GM21360 (cell line): Measurements from ENCODE around the gene FZD8.

Source experiments
- ATAC-seq: cut with Tn5 transposase; IDR thresholded peaks from one replicate; pipeline ENCODE4 v1.9.1; 2021; ENCODE audit warnings: mild to moderate bottlenecking, moderate library complexity; ENCODE audit not compliant: unreplicated experiment

Gene FZD8

GRCh38 chr10:35642793-35643114, 658 bp upstream of the FZD8 start:
- no peak for ATAC-seq

DNA sequence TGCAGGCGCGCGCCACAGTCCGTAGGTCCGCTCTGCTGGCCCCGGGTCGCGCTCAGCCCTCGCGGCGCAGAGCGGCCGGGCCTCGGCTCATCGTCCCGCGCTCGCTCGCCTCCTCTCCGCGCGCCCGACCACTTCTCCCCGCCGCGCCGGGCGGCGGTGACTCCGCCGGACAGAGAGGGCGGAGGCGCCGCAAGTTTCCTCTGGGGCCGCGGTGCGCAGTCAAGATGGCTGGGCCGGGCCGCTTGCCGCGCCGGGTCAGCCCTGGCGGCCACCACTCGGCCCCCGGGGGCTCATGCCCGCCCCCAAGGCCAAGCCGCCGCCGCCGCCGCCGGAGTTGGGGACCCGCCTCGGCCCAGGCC, 441 bp downstream of the FZD8 start:
- peak; percentile 7 for ATAC-seq

DNA sequence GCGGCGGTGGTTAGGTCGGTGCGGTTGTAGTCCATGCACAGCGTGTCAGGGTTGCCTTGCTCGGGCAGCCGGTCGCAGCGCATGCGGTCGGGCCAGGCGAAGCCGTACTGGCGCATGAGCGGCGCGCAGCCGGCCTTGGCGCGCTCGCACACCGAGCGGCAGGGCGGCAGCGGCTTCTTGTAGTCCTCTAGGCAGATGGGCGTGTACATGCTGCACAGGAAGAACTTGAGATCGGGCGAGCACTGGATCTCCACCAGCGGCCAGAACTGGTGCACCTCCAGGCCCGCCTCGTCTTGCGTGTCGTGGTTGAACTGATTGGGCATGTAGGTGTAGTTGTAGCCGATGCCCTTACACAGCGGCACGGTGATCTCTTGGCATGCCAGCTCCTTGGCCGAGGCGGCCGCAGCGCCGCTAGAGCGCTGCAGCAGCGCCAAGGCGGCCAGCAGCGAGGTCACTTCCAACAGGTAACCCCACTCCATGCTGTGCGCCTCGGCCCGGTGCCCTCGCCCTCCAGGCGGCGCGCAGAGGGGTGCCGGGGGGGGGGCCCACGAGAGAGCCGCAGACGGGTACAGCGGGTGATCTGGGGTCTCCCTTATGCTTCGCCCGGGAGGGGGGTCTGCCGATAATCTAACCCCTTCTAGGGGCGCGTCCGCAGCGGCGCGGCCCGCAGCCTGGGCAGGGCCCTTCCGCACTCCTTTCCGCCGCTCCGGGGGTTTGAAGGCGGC, 983 bp downstream of the FZD8 start:
- peak; percentile 36 for ATAC-seq

- peak; percentile 36 for ATAC-seq
Measured at GRCh38 chr10:35640474-35640873, 1.6 kb downstream of the FZD8 start.

DNA sequence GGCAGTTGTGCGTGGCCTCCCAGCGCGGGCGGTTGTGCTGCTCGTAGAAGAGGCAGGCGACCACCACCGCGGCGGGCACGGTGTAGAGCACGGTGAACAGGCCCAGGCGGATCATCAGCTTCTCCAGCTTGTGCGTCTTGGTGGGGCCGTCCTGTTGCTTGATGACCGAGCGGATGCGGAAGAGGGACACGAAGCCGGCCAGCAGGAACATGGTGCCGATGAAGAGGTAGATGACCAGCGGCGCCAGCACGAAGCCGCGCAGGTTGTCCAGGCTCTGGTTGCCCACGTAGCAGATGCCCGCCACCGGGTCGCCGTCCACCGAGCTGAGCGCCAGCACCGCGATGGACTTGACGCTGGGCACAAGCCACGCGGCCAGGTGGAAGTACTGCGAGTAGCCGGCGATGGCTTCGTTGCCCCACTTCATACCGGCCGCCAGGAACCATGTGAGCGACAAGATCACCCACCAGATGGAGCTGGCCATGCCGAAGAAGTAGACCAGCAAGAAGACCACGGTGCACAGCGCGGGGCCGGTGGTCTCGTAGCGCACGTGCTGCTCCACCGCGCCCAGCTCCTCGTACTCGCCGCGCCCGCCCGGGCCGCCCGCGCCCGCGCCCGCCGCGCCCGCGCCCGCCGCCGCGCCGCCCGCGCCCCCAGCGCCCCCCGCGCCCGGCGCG, 2.2 kb downstream of the FZD8 start:
- ATAC-seq: no peak

DNA sequence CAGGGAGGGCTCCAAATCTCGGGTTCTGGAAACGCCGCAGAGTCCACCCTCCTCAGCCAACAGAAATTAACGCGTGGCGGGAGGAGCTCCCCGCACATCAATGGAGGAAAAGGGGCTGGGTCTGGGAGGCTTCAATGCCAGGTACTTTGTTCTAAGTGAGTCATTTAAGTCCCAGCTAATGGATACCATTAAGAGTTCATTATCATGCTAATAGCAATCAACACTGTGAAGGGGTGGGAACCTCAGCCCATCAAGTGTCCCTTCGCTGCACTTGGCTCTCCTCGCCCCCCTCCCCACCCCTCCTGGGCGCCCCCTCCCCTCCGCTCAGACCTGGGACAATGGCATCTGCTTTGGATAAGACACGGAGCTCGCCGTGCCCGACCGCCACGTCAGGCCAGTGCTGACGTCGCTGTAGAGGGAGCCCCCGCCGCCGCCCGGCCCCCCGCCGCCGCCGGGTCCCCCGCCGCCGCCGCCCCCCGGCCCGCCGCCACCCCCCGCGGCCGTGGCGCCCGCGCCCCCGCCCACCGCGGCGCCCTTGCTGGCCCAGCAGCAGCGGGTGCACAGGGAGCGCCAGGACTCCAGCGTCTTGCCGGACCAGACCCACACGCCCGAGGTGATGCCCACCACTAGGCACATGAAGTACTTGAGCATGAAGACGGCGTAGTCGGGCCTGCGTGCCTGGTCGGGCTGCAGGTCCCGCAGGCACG, 2.9 kb downstream of the FZD8 start:
- ATAC-seq: no peak

GRCh38 chr10:35638101-35638500, 4.0 kb downstream of the FZD8 start:
- ATAC-seq: no peak

- ATAC-seq: no peak
Measured at GRCh38 chr10:35637462-35637861, 4.6 kb downstream of the FZD8 start.

- ATAC-seq: no peak
Measured at GRCh38 chr10:35636956-35637355, 5.1 kb downstream of the FZD8 start.

- peak; percentile 70 for ATAC-seq
Measured at GRCh38 chr10:35635576-35635975, 6.5 kb downstream of the FZD8 start.

- no peak for ATAC-seq
Measured at GRCh38 chr10:35633006-35633980, 8.8 kb downstream of the FZD8 start.

DNA sequence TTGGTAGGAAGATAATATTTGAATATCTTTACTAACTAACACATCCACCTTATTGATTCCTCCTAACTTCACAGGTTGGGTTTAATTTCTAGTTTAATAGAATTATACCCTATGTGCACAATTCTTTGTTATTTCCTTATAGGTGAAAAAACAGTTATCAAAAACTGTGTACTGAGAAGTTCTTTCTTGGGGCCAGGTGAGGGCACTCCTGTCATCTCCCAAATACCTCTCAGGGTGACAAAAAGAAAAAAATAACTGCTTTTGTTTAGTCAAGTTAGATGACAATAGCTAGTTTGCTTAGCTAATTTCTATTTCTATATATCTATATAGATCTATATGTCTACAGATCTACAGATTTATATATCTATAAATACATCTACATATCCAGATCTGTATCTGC, 10.1 kb downstream of the FZD8 start:
- ATAC-seq: no peak

GRCh38 chr10:35631404-35631803, 10.7 kb downstream of the FZD8 start:
- ATAC-seq: no peak

DNA sequence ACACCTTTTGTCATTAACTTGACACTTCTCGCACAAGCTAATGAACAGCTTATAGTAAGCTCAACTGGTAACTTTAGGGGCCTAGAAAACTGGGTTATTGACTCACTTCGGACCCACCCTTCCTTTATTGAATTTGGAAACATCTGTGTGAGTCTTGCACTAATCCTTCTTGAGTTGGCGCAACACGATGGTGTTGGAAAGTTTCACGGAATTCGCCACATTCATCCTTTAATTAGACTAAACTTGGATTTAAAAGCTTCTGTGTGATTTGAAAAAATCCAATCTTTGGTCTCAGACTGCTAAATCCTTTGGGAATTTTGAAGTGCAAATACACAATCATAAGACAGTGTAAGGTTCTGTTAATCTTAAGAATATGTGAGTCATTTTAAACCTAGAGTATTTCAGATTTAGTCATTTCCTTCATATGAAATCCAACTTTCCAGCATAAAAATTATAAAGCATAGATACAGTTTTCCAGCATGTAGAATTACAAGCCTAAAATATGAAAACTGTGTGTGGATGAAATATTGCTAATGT, 15.1 kb downstream of the FZD8 start:
- ATAC-seq: no peak

GRCh38 chr10:35614312-35614711, 27.8 kb downstream of the FZD8 start:
- no peak for ATAC-seq

DNA sequence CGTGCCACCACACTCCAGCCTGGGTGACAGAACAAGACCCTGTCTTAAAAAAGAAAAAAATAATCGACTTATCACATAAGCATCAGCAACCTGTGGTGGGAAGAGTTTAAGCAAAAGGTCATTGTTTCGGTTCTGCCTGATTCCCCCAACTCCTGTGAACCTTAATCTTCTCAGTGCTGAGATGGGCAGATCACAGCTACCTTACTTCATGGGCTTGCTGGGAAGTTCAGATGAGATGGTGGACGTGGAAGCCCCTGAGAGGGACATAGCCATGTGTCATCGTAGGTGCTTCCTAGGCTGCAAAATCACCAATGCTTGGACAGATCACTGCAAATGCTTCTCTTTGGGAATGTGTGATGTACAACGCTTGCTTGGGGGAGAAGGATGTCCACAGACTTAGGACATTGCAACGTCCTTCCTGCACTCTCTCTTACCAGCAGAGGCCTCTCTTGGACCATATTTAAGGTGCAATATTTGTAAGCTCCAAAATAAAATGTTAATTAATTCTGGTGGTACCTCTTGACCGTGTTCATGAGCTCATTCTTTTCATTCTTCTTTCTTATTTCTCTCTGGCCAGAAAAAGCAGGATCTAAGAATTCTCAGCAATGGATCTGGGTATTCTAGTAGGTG, 28.4 kb downstream of the FZD8 start:
- no peak for ATAC-seq

DNA sequence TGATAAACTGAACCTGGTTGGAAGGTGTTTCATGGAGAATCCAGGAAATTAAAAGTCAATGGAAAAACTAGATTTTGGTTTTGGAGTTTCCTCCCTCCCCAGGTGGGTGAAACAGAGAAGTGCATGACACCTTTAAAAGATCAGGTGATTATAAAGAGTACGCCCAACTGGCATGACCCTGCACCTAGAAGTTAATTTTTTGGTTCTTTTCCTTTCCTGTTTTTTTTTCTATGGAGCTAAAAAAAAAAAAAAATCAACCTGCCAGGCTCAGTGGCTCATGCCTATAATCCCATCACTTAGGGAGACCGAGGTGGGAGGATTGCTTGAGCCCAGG, 29.0 kb downstream of the FZD8 start:
- no peak for ATAC-seq

- ATAC-seq: no peak
Measured at GRCh38 chr10:35612385-35613106, 29.6 kb downstream of the FZD8 start.

- no peak for ATAC-seq
Measured at GRCh38 chr10:35611750-35612149, 30.3 kb downstream of the FZD8 start.

GRCh38 chr10:35608328-35608672, 33.8 kb downstream of the FZD8 start:
- ATAC-seq: no peak
